HCT116 (cell line): ENCODE measurements around the gene ARHGDIA. TPM values are rescaled to one million over a fixed set of nuclear protein-coding genes. Genes with fewer than 3 reads are reported as not detected.

Experiments used
- ATAC-seq: fragments of 200-7000 bp; cut with Tn5 transposase; 2 replicates; pipeline ENCODE4 v1.9.1; 2020; ENCODE audit warnings: mild to moderate bottlenecking, moderate library complexity
- BruUV-seq: library from RNA; stranded (reverse); fragments of 400-500 nt; replicated peaks from 2 replicates; lab custom pipeline; 2021; lab: Mats Ljungman, UMichigan
- CTCF ChIA-PET: fragments of 300-600 bp; sonication (Branson Sonifier 250); formaldehyde crosslinking; loops from one replicate; lab custom pipeline; 2021; ENCODE audit warnings: antibody characterized with exemption; lab: Charles Lee
- POLR2A ChIA-PET: fragments of 300-600, 350-600 bp; sonication (Branson Sonifier 250); formaldehyde crosslinking; loops from one replicate; lab custom pipeline; 2021; ENCODE audit warnings: antibody characterized with exemption; lab: Charles Lee
- RAD21 ChIA-PET, 2 experiments: fragments of 300-600 bp; sonication (Branson Sonifier 250); formaldehyde crosslinking; loops; one replicate each; lab custom pipeline; 2023; ENCODE audit warnings: low total read pairs in 2 of 2; ENCODE audit not compliant: uncharacterized antibody in 2 of 2, unreplicated experiment in 2 of 2, low non-redundant PET in 1 of 2; lab: Charles Lee
- DNase-seq: peaks from one replicate; pipeline ENCODE4 v3.0.0-alpha.2; 2010; ENCODE audit warnings: low read depth, low spot score
- H2AFZ ChIP-seq: fragments of 200-600 bp; shearing (Covaris generic), sonication (generic); 2 replicates; pipeline ENCODE4 v1.6.1; 2017; ENCODE audit warnings: low read depth, mixed run types, mixed read lengths, antibody characterized with exemption, low read length; ENCODE audit not compliant: poor library complexity, severe bottlenecking
- H3K27ac ChIP-seq: 2 replicates; pipeline ENCODE4 v1.5.1; 2012; ENCODE audit warnings: low read depth, low read length
- H3K27me3 ChIP-seq: fragments of 200-600 bp; sonication (generic); 2 replicates; pipeline ENCODE4 v1.6.1; 2016; ENCODE audit warnings: mixed run types, low read length, mixed read lengths; ENCODE audit not compliant: insufficient read depth
- H3K36me3 ChIP-seq, 2 experiments: fragments of 200-500 bp in 1 of 2; fragments of 200-600 bp in 1 of 2; sonication (Bioruptor generic) in 1 of 2; sonication (generic) in 1 of 2; 2 replicates each; pipeline versions ENCODE4 v1.5.1 to v1.6.1; 2014 to 2016; ENCODE audit warnings: low read length in 2 of 2, inconsistent platforms in 1 of 2, mixed read lengths in 1 of 2, mixed run types in 1 of 2; ENCODE audit not compliant: insufficient read depth in 2 of 2, control insufficient read depth in 1 of 2
- H3K4me1 ChIP-seq, 2 experiments: fragments of 200-600 bp in 1 of 2; sonication (generic) in 1 of 2; 2 replicates each; pipeline versions ENCODE4 v1.5.1 to v1.6.1; 2012 to 2017; ENCODE audit warnings: low read length in 2 of 2, inconsistent platforms in 1 of 2, mild to moderate bottlenecking in 1 of 2, mixed read lengths in 1 of 2, mixed run types in 1 of 2, moderate library complexity in 1 of 2; ENCODE audit not compliant: insufficient read depth in 2 of 2, control insufficient read depth in 1 of 2
- H3K4me2 ChIP-seq: fragments of 200-600 bp; sonication (generic); 2 replicates; pipeline ENCODE4 v1.6.1; 2017; ENCODE audit warnings: mixed run types, low read length, mixed read lengths
- H3K4me3 ChIP-seq, 2 experiments: fragments of 200-600 bp in 1 of 2; sonication (generic) in 1 of 2; replicated peaks in 1 of 2; 2 replicates each; pipeline ENCODE4 v1.5.1; 2011 to 2016; ENCODE audit warnings: low read length in 2 of 2, control low read depth in 1 of 2, low read depth in 1 of 2, mild to moderate bottlenecking in 1 of 2, mixed read lengths in 1 of 2, mixed run types in 1 of 2
- H3K79me2 ChIP-seq: fragments of 200-600 bp; sonication (generic); 2 replicates; pipeline ENCODE4 v1.6.1; 2017; ENCODE audit warnings: mild to moderate bottlenecking, mixed run types, low read length, moderate library complexity, mixed read lengths; ENCODE audit not compliant: insufficient read depth
- H3K9ac ChIP-seq: fragments of 200-600 bp; sonication (generic); 2 replicates; pipeline ENCODE4 v1.6.1; 2016; ENCODE audit warnings: low read length, mixed read lengths
- H3K9me2 ChIP-seq: fragments of 200-600 bp; sonication (generic), shearing (Covaris generic); 2 replicates; pipeline ENCODE4 v1.6.1; 2017; ENCODE audit warnings: mixed run types, mild to moderate bottlenecking, moderate library complexity; ENCODE audit not compliant: insufficient read depth
- H3K9me3 ChIP-seq, 2 experiments: fragments of 200-500 bp in 1 of 2; fragments of 200-600 bp in 1 of 2; sonication (Bioruptor generic) in 1 of 2; sonication (generic) in 1 of 2; 2 replicates each; pipeline ENCODE4 v1.6.1; 2014 to 2017; ENCODE audit warnings: low read length in 2 of 2, mixed read lengths in 2 of 2, inconsistent platforms in 1 of 2, low read depth in 1 of 2, mild to moderate bottlenecking in 1 of 2, mixed run types in 1 of 2, moderate library complexity in 1 of 2; ENCODE audit not compliant: control insufficient read depth in 1 of 2, insufficient read depth in 1 of 2
- H4K20me1 ChIP-seq: fragments of 200-600 bp; sonication (generic), shearing (Covaris generic); 2 replicates; pipeline ENCODE4 v1.6.1; 2017; ENCODE audit warnings: mixed run types, mild to moderate bottlenecking, moderate library complexity; ENCODE audit not compliant: insufficient read depth
- CEBPB ChIP-seq: IDR thresholded peaks from 2 replicates; pipeline ENCODE4 v1.6.1; 2012; ENCODE audit warnings: low read depth
- EGR1 ChIP-seq: IDR thresholded peaks from 2 replicates; pipeline ENCODE4 v1.6.1; 2012; ENCODE audit warnings: low read depth
- ELF1 ChIP-seq: IDR thresholded peaks from 2 replicates; pipeline ENCODE4 v1.6.1; 2012; ENCODE audit warnings: low read depth, borderline replicate concordance
- EZH2phosphoT487 ChIP-seq: fragments of 200-600 bp; IDR thresholded peaks from 2 replicates; pipeline ENCODE4 v1.6.1; 2018; ENCODE audit warnings: antibody characterized with exemption, borderline replicate concordance
- POLR2AphosphoS5 ChIP-seq: IDR thresholded peaks from 2 replicates; pipeline ENCODE4 v1.6.1; 2011; ENCODE audit warnings: mild to moderate bottlenecking, low read depth, low read length, moderate library complexity
- RAD21 ChIP-seq: IDR thresholded peaks from 2 replicates; pipeline ENCODE4 v1.6.1; 2012; ENCODE audit warnings: low read depth, mild to moderate bottlenecking
- SIN3A ChIP-seq: IDR thresholded peaks from 2 replicates; pipeline ENCODE4 v1.6.1; 2012; ENCODE audit warnings: low read depth
- SP1 ChIP-seq: IDR thresholded peaks from 2 replicates; pipeline ENCODE4 v1.6.1; 2012; ENCODE audit warnings: low read depth
- YY1 ChIP-seq: IDR thresholded peaks from 2 replicates; pipeline ENCODE4 v1.6.1; 2011; ENCODE audit warnings: low read length, low read depth, moderate library complexity, mild to moderate bottlenecking; ENCODE audit not compliant: insufficient replicate concordance; ENCODE audit errors: extremely low read depth
- intact Hi-C: fragments of 100-400 bp; cut with micrococcal nuclease; formaldehyde crosslinking; loops from 2 replicates; pipeline ENCODE4 v1.10.0; 2022
- total RNA-seq: library from RNA; stranded (reverse); gene quantifications from one replicate; pipeline ENCODE4 v1.2.1, GENCODE V29; 2021; ENCODE audit not compliant: unreplicated experiment
- TF ChIP-seq, protein P1 (sequence below): IDR thresholded peaks from 2 replicates; pipeline ENCODE4 v1.6.1; 2011; ENCODE audit warnings: mild to moderate bottlenecking, low read length, moderate library complexity; ENCODE audit not compliant: insufficient replicate concordance; ENCODE audit errors: extremely low read depth
- TF ChIP-seq, protein P2 (sequence below): IDR thresholded peaks from 2 replicates; pipeline ENCODE4 v1.6.1; 2012
- TF ChIP-seq, protein P3 (sequence below), 3 experiments: fragments of 200-600 bp in 1 of 3; sonication (generic) in 1 of 3; IDR thresholded peaks in 2 of 3; conservative IDR thresholded peaks in 1 of 3; 2 replicates each; pipeline ENCODE4 v1.5.1; 2012 to 2017; ENCODE audit warnings: low read depth in 2 of 3, low read length in 2 of 3, antibody characterized with exemption in 1 of 3, borderline replicate concordance in 1 of 3, control low read depth in 1 of 3, mild to moderate bottlenecking in 1 of 3, mixed read lengths in 1 of 3, mixed run types in 1 of 3, moderate library complexity in 1 of 3; ENCODE audit not compliant: insufficient read depth in 1 of 3

The ARHGDIA gene
- total RNA-seq, 1 experiment from 2014 or later, result 554 TPM

DNA sequence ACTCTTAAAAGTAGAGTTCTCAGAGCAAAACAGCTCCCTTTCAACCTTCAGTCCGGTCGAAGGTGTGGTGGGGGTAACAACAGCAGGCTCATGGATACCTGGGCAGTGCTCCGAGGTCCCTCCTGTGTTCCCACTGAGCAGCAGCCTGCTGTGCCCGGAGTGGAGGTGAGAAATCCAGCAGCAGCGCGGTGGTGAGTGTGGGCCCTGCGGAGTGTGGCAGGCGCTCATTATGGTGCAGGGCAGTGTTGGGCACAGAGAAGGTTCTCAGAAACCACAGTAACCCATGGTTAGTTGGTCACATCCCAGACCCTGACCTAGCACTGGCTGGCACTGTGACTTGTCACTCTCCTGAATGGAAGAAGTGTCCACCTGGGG is 5.8 kb downstream of the ARHGDIA start:
- peaks cover 67% of the 10 kb centered on the region for H3K79me2 ChIP-seq
- H2AFZ ChIP-seq, result no peak overlapping the region
- H3K4me1 ChIP-seq, result peaks cover 45 to 80% of the 10 kb centered on the region in 2 experiments
- ATAC-seq (no peak), DNase-seq (no peak)
- ChIA-PET CTCF (no interaction called here), POLR2A (no interaction called here), RAD21 (no interaction called here)
- no peak overlapping the region for H3K4me2 ChIP-seq
- peak overlapping the region; percentile 99; the same call in 1 of the 2 replicates for H3K27ac ChIP-seq
- no peaks in the 10 kb centered on the region for H3K27me3 ChIP-seq
- no peak overlapping the region for H3K4me3 ChIP-seq
- TF ChIP-seq ELF1, result no peak
- no peak for TF ChIP-seq POLR2AphosphoS5
- no peak for TF ChIP-seq EZH2phosphoT487
- TF ChIP-seq, protein P1, sequence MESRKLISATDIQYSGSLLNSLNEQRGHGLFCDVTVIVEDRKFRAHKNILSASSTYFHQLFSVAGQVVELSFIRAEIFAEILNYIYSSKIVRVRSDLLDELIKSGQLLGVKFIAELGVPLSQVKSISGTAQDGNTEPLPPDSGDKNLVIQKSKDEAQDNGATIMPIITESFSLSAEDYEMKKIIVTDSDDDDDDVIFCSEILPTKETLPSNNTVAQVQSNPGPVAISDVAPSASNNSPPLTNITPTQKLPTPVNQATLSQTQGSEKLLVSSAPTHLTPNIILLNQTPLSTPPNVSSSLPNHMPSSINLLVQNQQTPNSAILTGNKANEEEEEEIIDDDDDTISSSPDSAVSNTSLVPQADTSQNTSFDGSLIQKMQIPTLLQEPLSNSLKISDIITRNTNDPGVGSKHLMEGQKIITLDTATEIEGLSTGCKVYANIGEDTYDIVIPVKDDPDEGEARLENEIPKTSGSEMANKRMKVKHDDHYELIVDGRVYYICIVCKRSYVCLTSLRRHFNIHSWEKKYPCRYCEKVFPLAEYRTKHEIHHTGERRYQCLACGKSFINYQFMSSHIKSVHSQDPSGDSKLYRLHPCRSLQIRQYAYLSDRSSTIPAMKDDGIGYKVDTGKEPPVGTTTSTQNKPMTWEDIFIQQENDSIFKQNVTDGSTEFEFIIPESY, result no peak
- no peak for TF ChIP-seq YY1
- TF ChIP-seq, protein P2, sequence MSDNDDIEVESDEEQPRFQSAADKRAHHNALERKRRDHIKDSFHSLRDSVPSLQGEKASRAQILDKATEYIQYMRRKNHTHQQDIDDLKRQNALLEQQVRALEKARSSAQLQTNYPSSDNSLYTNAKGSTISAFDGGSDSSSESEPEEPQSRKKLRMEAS, result no peak
- no peak for TF ChIP-seq SIN3A
- TF ChIP-seq SP1, result no peak
- no peak for TF ChIP-seq RAD21
- TF ChIP-seq, protein P3, sequence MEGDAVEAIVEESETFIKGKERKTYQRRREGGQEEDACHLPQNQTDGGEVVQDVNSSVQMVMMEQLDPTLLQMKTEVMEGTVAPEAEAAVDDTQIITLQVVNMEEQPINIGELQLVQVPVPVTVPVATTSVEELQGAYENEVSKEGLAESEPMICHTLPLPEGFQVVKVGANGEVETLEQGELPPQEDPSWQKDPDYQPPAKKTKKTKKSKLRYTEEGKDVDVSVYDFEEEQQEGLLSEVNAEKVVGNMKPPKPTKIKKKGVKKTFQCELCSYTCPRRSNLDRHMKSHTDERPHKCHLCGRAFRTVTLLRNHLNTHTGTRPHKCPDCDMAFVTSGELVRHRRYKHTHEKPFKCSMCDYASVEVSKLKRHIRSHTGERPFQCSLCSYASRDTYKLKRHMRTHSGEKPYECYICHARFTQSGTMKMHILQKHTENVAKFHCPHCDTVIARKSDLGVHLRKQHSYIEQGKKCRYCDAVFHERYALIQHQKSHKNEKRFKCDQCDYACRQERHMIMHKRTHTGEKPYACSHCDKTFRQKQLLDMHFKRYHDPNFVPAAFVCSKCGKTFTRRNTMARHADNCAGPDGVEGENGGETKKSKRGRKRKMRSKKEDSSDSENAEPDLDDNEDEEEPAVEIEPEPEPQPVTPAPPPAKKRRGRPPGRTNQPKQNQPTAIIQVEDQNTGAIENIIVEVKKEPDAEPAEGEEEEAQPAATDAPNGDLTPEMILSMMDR (IDR thresholded peaks at IDR 0.05 in 2 of 3, conservative IDR thresholded peaks at IDR 0.05 in 1 of 3; ENCODE audit: borderline replicate concordance in 1 of 3, insufficient read depth in 1 of 3, low read depth in 2 of 3, low read length in 2 of 3), result no peak
- no peak for TF ChIP-seq EGR1
- TF ChIP-seq CEBPB, result no peak
- H3K9me2 ChIP-seq, result no peaks in the 10 kb centered on the region
- H4K20me1 ChIP-seq, result peaks cover 7% of the 10 kb centered on the region; the same call in 1 of the 2 replicates
- H3K36me3 ChIP-seq, result peaks cover 11 to 35% of the 10 kb centered on the region in 2 experiments; a peak in 3 of 4 replicates
- BruUV-seq, result no TSS peak
- intact Hi-C loops, result no loop called here
- H3K9ac ChIP-seq, result peak overlapping the region; percentile 3; the same call in 1 of the 2 replicates
- H3K9me3 ChIP-seq, result no peaks in the 10 kb centered on the region
